ENCODE results near the gene CROCC2. TPM values are rescaled to one million over a fixed set of nuclear protein-coding genes. Genes with fewer than 3 reads are reported as not detected.

The CROCC2 gene
- total RNA-seq, 2 experiments from 2014 or later: not detected

DNA sequence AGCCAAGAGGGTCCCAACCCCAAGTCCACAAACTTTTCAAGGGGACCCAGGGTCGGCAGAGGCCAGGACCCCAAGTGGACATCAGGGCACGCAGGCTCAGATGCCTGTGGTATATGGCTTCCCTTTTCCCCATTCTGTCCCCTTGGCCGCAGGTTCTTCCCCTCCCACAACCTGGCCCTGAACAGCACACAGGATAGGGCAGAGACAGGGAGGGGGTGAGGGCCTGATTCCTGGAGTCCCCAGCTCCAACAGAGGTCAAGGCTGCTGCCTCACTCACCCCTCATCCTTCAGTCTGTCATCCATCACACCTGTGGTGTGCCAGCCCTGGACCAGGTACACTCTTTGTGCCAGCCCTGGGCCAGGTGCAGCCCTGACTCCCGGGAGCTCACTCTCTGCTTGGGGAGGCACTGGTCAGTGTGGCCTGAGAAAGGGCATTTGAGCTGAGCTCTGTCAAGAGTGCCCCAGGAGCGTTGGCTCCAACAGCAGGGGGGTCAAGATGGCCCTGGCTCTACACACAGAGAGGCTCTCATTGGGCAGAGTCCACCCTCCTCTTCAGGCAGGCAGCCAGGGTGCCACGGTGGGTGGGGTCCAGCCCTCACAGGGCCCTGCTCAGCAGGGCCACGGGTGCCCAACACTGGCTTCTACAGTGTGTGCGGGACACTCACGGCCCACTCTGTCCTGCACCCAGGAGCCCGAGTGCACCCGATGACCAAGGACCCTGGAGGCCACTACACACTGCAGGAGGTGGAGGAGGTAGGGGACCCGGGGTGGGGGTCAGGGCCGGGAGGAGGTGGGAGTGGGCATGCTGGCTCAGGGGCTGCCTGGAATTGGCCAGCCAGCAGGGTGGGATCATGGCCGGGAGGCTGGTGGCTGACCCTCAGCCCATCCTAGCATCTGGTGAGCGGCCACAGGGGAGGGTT, 35.9 kb upstream of the CROCC2 start:
- intact Hi-C loops (cut with micrococcal nuclease): no loop called here

GRCh38 chr2:240871071-240871958, 34.8 kb upstream of the CROCC2 start:
- Mint-ChIP-seq H3K27ac (no peak overlapping the region), H3K4me3 (no peak overlapping the region), H3K9me3 (no peaks in the 10 kb centered on the region), H3K27me3 (peaks cover under 1% of the 10 kb centered on the region), H3K36me3 (ENCODE audit: low read depth) (no peaks in the 10 kb centered on the region), H3K4me1 (ENCODE audit: low read depth) (no peaks in the 10 kb centered on the region)
- TF ChIP-seq, protein P1, sequence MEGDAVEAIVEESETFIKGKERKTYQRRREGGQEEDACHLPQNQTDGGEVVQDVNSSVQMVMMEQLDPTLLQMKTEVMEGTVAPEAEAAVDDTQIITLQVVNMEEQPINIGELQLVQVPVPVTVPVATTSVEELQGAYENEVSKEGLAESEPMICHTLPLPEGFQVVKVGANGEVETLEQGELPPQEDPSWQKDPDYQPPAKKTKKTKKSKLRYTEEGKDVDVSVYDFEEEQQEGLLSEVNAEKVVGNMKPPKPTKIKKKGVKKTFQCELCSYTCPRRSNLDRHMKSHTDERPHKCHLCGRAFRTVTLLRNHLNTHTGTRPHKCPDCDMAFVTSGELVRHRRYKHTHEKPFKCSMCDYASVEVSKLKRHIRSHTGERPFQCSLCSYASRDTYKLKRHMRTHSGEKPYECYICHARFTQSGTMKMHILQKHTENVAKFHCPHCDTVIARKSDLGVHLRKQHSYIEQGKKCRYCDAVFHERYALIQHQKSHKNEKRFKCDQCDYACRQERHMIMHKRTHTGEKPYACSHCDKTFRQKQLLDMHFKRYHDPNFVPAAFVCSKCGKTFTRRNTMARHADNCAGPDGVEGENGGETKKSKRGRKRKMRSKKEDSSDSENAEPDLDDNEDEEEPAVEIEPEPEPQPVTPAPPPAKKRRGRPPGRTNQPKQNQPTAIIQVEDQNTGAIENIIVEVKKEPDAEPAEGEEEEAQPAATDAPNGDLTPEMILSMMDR (IDR thresholded peaks at IDR 0.05): no peak
- CTCF ChIA-PET: no interaction called here
- DNase-seq (no peak), ATAC-seq (no peak)
- POLR2A ChIA-PET: no interaction called here
- intact Hi-C loops (cut with micrococcal nuclease): no loop called here

More for the DNA sequence above, 35.9 kb upstream of the CROCC2 start:
- no peak overlapping the region for H3K27ac Mint-ChIP-seq
- POLR2A ChIA-PET: no interaction called here
- DNase-seq (no peak), ATAC-seq (no peak)
- H3K27me3 Mint-ChIP-seq: peaks cover 4% of the 10 kb centered on the region
- H3K4me3 Mint-ChIP-seq: no peak overlapping the region
- CTCF ChIA-PET: no interaction called here
- TF ChIP-seq, protein P1 (IDR thresholded peaks at IDR 0.05): no peak
- H3K36me3 Mint-ChIP-seq (ENCODE audit: low read depth): no peaks in the 10 kb centered on the region
- H3K4me1 Mint-ChIP-seq (ENCODE audit: low read depth): no peaks in the 10 kb centered on the region
- H3K9me3 Mint-ChIP-seq: no peaks in the 10 kb centered on the region

- intact Hi-C loops (cut with micrococcal nuclease): no loop called here
- H3K4me1 Mint-ChIP-seq (ENCODE audit: low read depth): no peaks in the 10 kb centered on the region
- no peaks in the 10 kb centered on the region for H3K36me3 Mint-ChIP-seq (ENCODE audit: low read depth)
- TF ChIP-seq, protein P1 (IDR thresholded peaks at IDR 0.05): no peak
- no peaks in the 10 kb centered on the region for H3K9me3 Mint-ChIP-seq
- POLR2A ChIA-PET: no interaction called here
- H3K27ac Mint-ChIP-seq: no peak overlapping the region
- H3K4me3 Mint-ChIP-seq: no peak overlapping the region
- DNase-seq (no peak), ATAC-seq (no peak)
- H3K27me3 Mint-ChIP-seq: no peaks in the 10 kb centered on the region
- CTCF ChIA-PET: no interaction called here
These were observed 33.6 kb upstream of the CROCC2 start for GRCh38 chr2:240872317-240873097.

GRCh38 chr2:240873098-240873788, 32.9 kb upstream of the CROCC2 start:
- ATAC-seq: no peak

More at GRCh38 chr2:240873098-240873788, 32.9 kb upstream of the CROCC2 start:
- Mint-ChIP-seq H3K27ac (no peak overlapping the region), H3K4me3 (no peak overlapping the region), H3K9me3 (no peaks in the 10 kb centered on the region), H3K36me3 (ENCODE audit: low read depth) (no peaks in the 10 kb centered on the region), H3K27me3 (no peaks in the 10 kb centered on the region), H3K4me1 (ENCODE audit: low read depth) (no peaks in the 10 kb centered on the region)
- ChIA-PET CTCF (no interaction called here), POLR2A (no interaction called here)
- TF ChIP-seq, protein P1 (IDR thresholded peaks at IDR 0.05): no peak
- intact Hi-C loops (cut with micrococcal nuclease): no loop called here
- no peak for DNase-seq
